C4-2B (cell line): ENCODE measurements around the gene ACSM4.

Experiments
- CTCF ChIP-seq: fragments of 450-650 bp; conservative IDR thresholded peaks from 2 replicates; pipeline ENCODE4 v1.5.1; 2017; ENCODE audit warnings: mild to moderate bottlenecking
- ZFX ChIP-seq: fragments of 450-650 bp; IDR thresholded peaks from 2 replicates; pipeline ENCODE4 v1.6.1; 2017

GRCh38 chr12:7344833-7345606 is 41.1 kb downstream of the ACSM4 start:
- no peak for TF ChIP-seq CTCF
- no peak for TF ChIP-seq ZFX
